ENCODE results near the gene GLB1L2. TPM values are rescaled to one million over a fixed set of nuclear protein-coding genes. Genes with fewer than 3 reads are reported as not detected.
A peak's percentile ranks its signal among the peaks of the same experiment; 100 is the strongest.

The GLB1L2 gene
- total RNA-seq, 6 donors from 2014 or later: 3.1 to 11.6 (median 6.0) TPM

GRCh38 chr11:134399996-134400395, 68.2 kb downstream of the GLB1L2 start:
- Histone ChIP-seq H3K27me3 (no peaks in the 10 kb centered on the region), H3K4me3 (no peak overlapping the region), H3K4me1 (no peaks in the 10 kb centered on the region), H3K9me3 (no peaks in the 10 kb centered on the region), H3K27ac (no peak overlapping the region), H3K36me3 (no peaks in the 10 kb centered on the region)
- DNase-seq: no peak
- 82 to 84% methylated on average over 7 of the region's 7 CpGs for WGBS, 2 donors
- no peak for ATAC-seq (ENCODE audit: low FRiP score in 2 of 2)
- no peak for TF ChIP-seq CTCF (IDR thresholded peaks at IDR 0.05)
- no peak for TF ChIP-seq POLR2A (IDR thresholded peaks at IDR 0.05)
- TF ChIP-seq POLR2AphosphoS5 (IDR thresholded peaks at IDR 0.05): no peak
- TF ChIP-seq EP300 (IDR thresholded peaks at IDR 0.05): no peak

- DNase-seq (no peak), ATAC-seq (ENCODE audit: low FRiP score in 2 of 2) (no peak)
- Histone ChIP-seq H3K27me3 (no peaks in the 10 kb centered on the region), H3K4me3 (no peak overlapping the region), H3K9me3 (no peaks in the 10 kb centered on the region), H3K36me3 (no peaks in the 10 kb centered on the region), H3K4me1 (no peaks in the 10 kb centered on the region), H3K27ac (no peak overlapping the region)
- TF ChIP-seq POLR2A (IDR thresholded peaks at IDR 0.05): no peak
- TF ChIP-seq CTCF (IDR thresholded peaks at IDR 0.05): no peak
- no peak for TF ChIP-seq EP300 (IDR thresholded peaks at IDR 0.05)
- TF ChIP-seq POLR2AphosphoS5 (IDR thresholded peaks at IDR 0.05): no peak
- 70 to 84% methylated on average over 7 to 17 of the region's 19 CpGs for WGBS, 2 donors
Observed at GRCh38 chr11:134401825-134402809, 70.3 kb downstream of the GLB1L2 start.

- Histone ChIP-seq H3K27ac (no peak overlapping the region), H3K36me3 (no peaks in the 10 kb centered on the region), H3K4me1 (no peaks in the 10 kb centered on the region), H3K9me3 (no peaks in the 10 kb centered on the region), H3K27me3 (no peaks in the 10 kb centered on the region), H3K4me3 (no peak overlapping the region)
- TF ChIP-seq CTCF (IDR thresholded peaks at IDR 0.05) (no peak), EP300 (IDR thresholded peaks at IDR 0.05) (no peak), POLR2A (IDR thresholded peaks at IDR 0.05) (no peak), POLR2AphosphoS5 (IDR thresholded peaks at IDR 0.05) (no peak)
- 83 to 85% methylated on average over 6 to 12 of the region's 12 CpGs for WGBS, 2 donors
- ATAC-seq (ENCODE audit: low FRiP score in 2 of 2) (no peak), DNase-seq (no peak)
Observed at GRCh38 chr11:134402910-134403309, 71.1 kb downstream of the GLB1L2 start.

GRCh38 chr11:134404575-134405341, 73.0 kb downstream of the GLB1L2 start:
- Histone ChIP-seq H3K9me3 (no peaks in the 10 kb centered on the region), H3K27ac (no peak overlapping the region), H3K4me1 (no peaks in the 10 kb centered on the region), H3K4me3 (no peak overlapping the region), H3K27me3 (peaks cover 0 to 3% (median 0%) of the 10 kb centered on the region in 4 donors), H3K36me3 (no peaks in the 10 kb centered on the region)
- DNase-seq (peak in 1 of 2 donors; percentile 49), ATAC-seq (ENCODE audit: low FRiP score in 2 of 2) (peak in 1 of 2 donors; percentile 21)
- 83 to 86% methylated on average over 24 to 30 of the region's 30 CpGs for WGBS, 2 donors
- TF ChIP-seq CTCF (IDR thresholded peaks at IDR 0.05) (no peak), POLR2A (IDR thresholded peaks at IDR 0.05) (no peak), EP300 (IDR thresholded peaks at IDR 0.05) (no peak), POLR2AphosphoS5 (IDR thresholded peaks at IDR 0.05) (no peak)

Data from upper lobe of left lung (tissue), 6 donors.